GM18951 (cell line): ENCODE results near the gene CYFIP1.

Source experiments
- POLR2A ChIP-seq: IDR thresholded peaks from 4 replicates; pipeline ENCODE4 v1.6.1; 2011; ENCODE audit warnings: mild to moderate bottlenecking; ENCODE audit not compliant: insufficient read length, insufficient read depth; ENCODE audit errors: extremely low read depth
- in situ Hi-C: fragments of 300-500 bp; cut with MboI; formaldehyde crosslinking; loops from one replicate; pipeline ENCODE4 v1.12.0; 2022; ENCODE audit warnings: low sequenced_read_pairs, mixed read lengths, inconsistent platforms; ENCODE audit not compliant: unreplicated experiment

The CYFIP1 gene

GRCh38 chr15:22961762-22962161 is 18.4 kb downstream of the CYFIP1 start:
- in situ Hi-C loops: no loop called here
- TF ChIP-seq POLR2A: no peak

- in situ Hi-C loops: no loop called here
- TF ChIP-seq POLR2A: no peak
Measured at GRCh38 chr15:22960556-22960955, 19.6 kb downstream of the CYFIP1 start.

- in situ Hi-C loops: no loop called here
- no peak for TF ChIP-seq POLR2A
Measured at GRCh38 chr15:22960126-22960525, 20.0 kb downstream of the CYFIP1 start.

GRCh38 chr15:22959321-22960101 is 20.7 kb downstream of the CYFIP1 start:
- no peak for TF ChIP-seq POLR2A
- in situ Hi-C loops: no loop called here

- in situ Hi-C loops: no loop called here
- no peak for TF ChIP-seq POLR2A
Measured at GRCh38 chr15:22958487-22959280, 21.5 kb downstream of the CYFIP1 start.

- in situ Hi-C loops: no loop called here
- no peak for TF ChIP-seq POLR2A
Measured at GRCh38 chr15:22956978-22957260, 23.2 kb downstream of the CYFIP1 start.

- TF ChIP-seq POLR2A: no peak
- in situ Hi-C loops: no loop called here
Measured at GRCh38 chr15:22956257-22956977, 23.8 kb downstream of the CYFIP1 start.

GRCh38 chr15:22955544-22956119 is 24.5 kb downstream of the CYFIP1 start:
- in situ Hi-C loops: no loop called here
- no peak for TF ChIP-seq POLR2A

GRCh38 chr15:22954798-22955543 is 25.2 kb downstream of the CYFIP1 start:
- TF ChIP-seq POLR2A: no peak
- in situ Hi-C loops: no loop called here

GRCh38 chr15:22954326-22954725 is 25.8 kb downstream of the CYFIP1 start:
- TF ChIP-seq POLR2A: no peak
- in situ Hi-C loops: no loop called here

- in situ Hi-C loops: no loop called here
- TF ChIP-seq POLR2A: no peak
Measured at GRCh38 chr15:22952796-22953579, 27.2 kb downstream of the CYFIP1 start.
